Stimulated activated CD4-positive, alpha-beta T cell treated with anti-CD3 and anti-CD28 coated beads, TNF-alpha, amount 100 ng/mL, for 4 hours (primary cell): ENCODE measurements around the gene LRRC28.

ENCODE experiments used
- DNase-seq, 3 experiments: peaks; one replicate each; pipeline ENCODE4 v3.0.0-alpha.2; 2020; ENCODE audit warnings: low read depth in 3 of 3

Gene LRRC28

GRCh38 chr15:99249270-99249841 is 1.9 kb upstream of the LRRC28 start, which contains the start of gene TTC23:
Gene TTC23 (minus strand): TSS chr15:99249581. CDS start chr15:99228712, 20,869 bp downstream.
- DNase-seq, result no peak

- DNase-seq, result no peak
These were observed 1.3 kb upstream of the LRRC28 start for GRCh38 chr15:99250001-99250400.

GRCh38 chr15:99250494-99250856 is 806 bp upstream of the LRRC28 start:
- DNase-seq, result no peak

- DNase-seq, result no peak
These were observed 1.0 kb downstream of the LRRC28 start for GRCh38 chr15:99252326-99252725.

- no peak for DNase-seq
These were observed 2.3 kb downstream of the LRRC28 start for GRCh38 chr15:99253381-99254090.

GRCh38 chr15:99257107-99257750 is 5.9 kb downstream of the LRRC28 start:
- DNase-seq, result no peak

- no peak for DNase-seq
These were observed 12.8 kb downstream of the LRRC28 start for GRCh38 chr15:99264125-99264524.

- no peak for DNase-seq
These were observed 14.3 kb downstream of the LRRC28 start for GRCh38 chr15:99265541-99266070.

GRCh38 chr15:99267957-99268356 is 16.7 kb downstream of the LRRC28 start:
- no peak for DNase-seq

GRCh38 chr15:99268431-99268830 is 17.1 kb downstream of the LRRC28 start:
- no peak for DNase-seq

- DNase-seq, result no peak
These were observed 22.5 kb downstream of the LRRC28 start for GRCh38 chr15:99273801-99274200.

GRCh38 chr15:99275061-99275460 is 23.8 kb downstream of the LRRC28 start:
- DNase-seq, result no peak

GRCh38 chr15:99275525-99276128 is 24.3 kb downstream of the LRRC28 start:
- no peak for DNase-seq

GRCh38 chr15:99279290-99279689 is 28.0 kb downstream of the LRRC28 start:
- no peak for DNase-seq

- DNase-seq, result no peak
These were observed 28.5 kb downstream of the LRRC28 start for GRCh38 chr15:99279827-99280226.

- DNase-seq, result no peak
These were observed 30.8 kb downstream of the LRRC28 start for GRCh38 chr15:99282121-99282520.

GRCh38 chr15:99282586-99282985 is 31.3 kb downstream of the LRRC28 start:
- no peak for DNase-seq

GRCh38 chr15:99283717-99284116 is 32.4 kb downstream of the LRRC28 start:
- DNase-seq, result no peak

- DNase-seq, result no peak
These were observed 40.4 kb downstream of the LRRC28 start for GRCh38 chr15:99291643-99292042.

- no peak for DNase-seq
These were observed 44.6 kb downstream of the LRRC28 start for GRCh38 chr15:99295840-99296239.

GRCh38 chr15:99296386-99296785 is 45.1 kb downstream of the LRRC28 start:
- DNase-seq, result no peak

GRCh38 chr15:99303907-99304306 is 52.6 kb downstream of the LRRC28 start:
- no peak for DNase-seq
